SK-N-SH (cell line): ENCODE measurements around the gene UNC45A. TPM values are rescaled to one million over a fixed set of nuclear protein-coding genes. Genes with fewer than 3 reads are reported as not detected.
A peak's percentile ranks its signal among the peaks of the same experiment; 100 is the strongest.

Source experiments
- CTCF ChIA-PET: fragments of 300-600, 350-600 bp; formaldehyde crosslinking; extraction: SDS; loops from one replicate; lab custom pipeline; 2021; lab: Yijun Ruan, JAX
- POLR2A ChIA-PET: fragments of 350-600 bp; sonication (Branson Sonifier 250); formaldehyde crosslinking; extraction: SDS; loops from one replicate; lab custom pipeline; 2020; ENCODE audit warnings: antibody characterized with exemption, inconsistent platforms; lab: Yijun Ruan, JAX
- DNase-seq: peaks from one replicate; pipeline ENCODE4 v3.0.0; 2012
- H2AFZ ChIP-seq: fragments of 200-600 bp; sonication (generic); 2 replicates; pipeline ENCODE4 v1.8.1; 2016; ENCODE audit warnings: antibody characterized with exemption, mild to moderate bottlenecking, low read depth
- H3F3A ChIP-seq: fragments of 200-600 bp; sonication (generic); replicated peaks from 2 replicates; pipeline ENCODE3; 2016; ENCODE audit warnings: antibody characterized with exemption, mild to moderate bottlenecking; ENCODE audit not compliant: insufficient read depth
- H3K27ac ChIP-seq, 2 experiments: fragments of 200-500 bp in 1 of 2; fragments of 200-600 bp in 1 of 2; sonication (Bioruptor generic) in 1 of 2; sonication (generic), shearing (Covaris generic) in 1 of 2; 2 replicates each; pipeline versions ENCODE4 v1.5.1 to v1.6.1; 2014 to 2016; ENCODE audit warnings: low read depth in 2 of 2, inconsistent platforms in 1 of 2, low read length in 1 of 2, mild to moderate bottlenecking in 1 of 2, mixed read lengths in 1 of 2
- H3K27me3 ChIP-seq: fragments of 200-600 bp; sonication (generic), shearing (Covaris generic); 2 replicates; pipeline ENCODE4 v1.6.1; 2016; ENCODE audit warnings: mixed run types; ENCODE audit not compliant: insufficient read depth
- H3K36me3 ChIP-seq, 2 experiments: fragments of 200-500 bp in 1 of 2; fragments of 200-600 bp in 1 of 2; sonication (Bioruptor generic) in 1 of 2; sonication (generic) in 1 of 2; replicated peaks in 1 of 2; 2 replicates each; pipeline versions ENCODE3 to v1.5.1; 2014 to 2016; ENCODE audit warnings: low read length in 1 of 2, mild to moderate bottlenecking in 1 of 2; ENCODE audit not compliant: insufficient read depth in 2 of 2, control insufficient read depth in 1 of 2
- H3K4me1 ChIP-seq, 2 experiments: fragments of 200-500 bp in 1 of 2; fragments of 200-600 bp in 1 of 2; sonication (Bioruptor generic) in 1 of 2; sonication (generic), shearing (Covaris generic) in 1 of 2; 2 replicates each; pipeline versions ENCODE4 v1.5.1 to v1.6.1; 2014 to 2016; ENCODE audit warnings: low read depth in 1 of 2, low read length in 1 of 2, mixed run types in 1 of 2; ENCODE audit not compliant: insufficient read depth in 2 of 2, control insufficient read depth in 1 of 2
- H3K4me2 ChIP-seq: fragments of 200-600 bp; sonication (generic), shearing (Covaris generic); 2 replicates; pipeline ENCODE4 v1.6.1; 2017; ENCODE audit warnings: mixed run types
- H3K4me3 ChIP-seq, 2 experiments: fragments of 200-500 bp in 1 of 2; fragments of 200-600 bp in 1 of 2; sonication (Bioruptor generic) in 1 of 2; sonication (generic), shearing (Covaris generic) in 1 of 2; 2 replicates each; pipeline versions ENCODE4 v1.5.1 to v1.8.1; 2014 to 2016; ENCODE audit warnings: low read depth in 2 of 2, inconsistent platforms in 1 of 2, low read length in 1 of 2, mild to moderate bottlenecking in 1 of 2, mixed read lengths in 1 of 2, moderate library complexity in 1 of 2
- H3K79me2 ChIP-seq: fragments of 200-600 bp; sonication (generic); 2 replicates; pipeline ENCODE4 v1.8.1; 2017; ENCODE audit warnings: mild to moderate bottlenecking; ENCODE audit not compliant: insufficient read depth
- H3K9ac ChIP-seq: fragments of 200-600 bp; sonication (generic); 2 replicates; pipeline ENCODE4 v1.6.1; 2017; ENCODE audit warnings: mixed run types
- H3K9me2 ChIP-seq: fragments of 200-600 bp; sonication (generic); 2 replicates; pipeline ENCODE4 v1.6.1; 2017; ENCODE audit warnings: mixed run types
- H3K9me3 ChIP-seq: fragments of 200-600 bp; sonication (generic); 2 replicates; pipeline ENCODE4 v1.6.1; 2017; ENCODE audit warnings: mixed run types, mild to moderate bottlenecking, moderate library complexity
- H4K20me1 ChIP-seq: fragments of 200-600 bp; sonication (generic); 2 replicates; pipeline ENCODE4 v1.6.1; 2017; ENCODE audit warnings: mild to moderate bottlenecking, mixed run types; ENCODE audit not compliant: insufficient read depth
- CHD2 ChIP-seq: fragments of 150-350 bp; IDR thresholded peaks from 2 replicates; pipeline ENCODE4 v1.6.1; 2018; ENCODE audit warnings: low read length; ENCODE audit not compliant: partially characterized antibody
- GABPA ChIP-seq: IDR thresholded peaks from 2 replicates; pipeline ENCODE4 v1.4.0; 2012; ENCODE audit warnings: low read depth, mild to moderate bottlenecking
- NRF1 ChIP-seq: IDR thresholded peaks from 2 replicates; pipeline ENCODE4 v1.6.1; 2012; ENCODE audit warnings: low read depth, mild to moderate bottlenecking, low read length
- RCOR1 ChIP-seq: fragments of 150-350 bp; IDR thresholded peaks from 2 replicates; pipeline ENCODE4 v1.6.1; 2017; ENCODE audit warnings: antibody characterized with exemption, low read length
- SIN3A ChIP-seq: IDR thresholded peaks from 2 replicates; pipeline ENCODE4 v1.6.1; 2012; ENCODE audit warnings: low read depth, mild to moderate bottlenecking, low read length, moderate library complexity, borderline replicate concordance
- TCF12 ChIP-seq: IDR thresholded peaks from 2 replicates; pipeline ENCODE4 v1.4.0; 2012
- TEAD4 ChIP-seq: IDR thresholded peaks from 2 replicates; pipeline ENCODE4 v1.4.0; 2012; ENCODE audit warnings: mild to moderate bottlenecking, borderline replicate concordance; ENCODE audit not compliant: insufficient read depth
- YY1 ChIP-seq: IDR thresholded peaks from 2 replicates; pipeline ENCODE4 v1.4.0; 2012; ENCODE audit warnings: low read depth, mild to moderate bottlenecking
- WGBS: methylation state at CpG from one replicate; pipeline ENCODE4 v1.1.6; 2017; ENCODE audit warnings: low lambda C conversion rate; 5-methylcytosine and 5-hydroxymethylcytosine counted together
- polyA plus RNA-seq, 3 experiments: library from polyadenylated mRNA; depleted of rRNA; stranded (reverse); fragments of >200 nt; gene quantifications; 2 replicates each; pipeline ENCODE4 v1.2.3, GENCODE V29; 2012
- TF ChIP-seq, protein P1 (sequence below): fragments of 200-600 bp; sonication (generic); IDR thresholded peaks from 2 replicates; pipeline ENCODE4 v1.6.1; 2017; ENCODE audit warnings: antibody characterized with exemption, mild to moderate bottlenecking, moderate library complexity
- TF ChIP-seq, protein P2 (sequence below): fragments of 150-350 bp; IDR thresholded peaks from 2 replicates; pipeline ENCODE4 v1.6.1; 2016; ENCODE audit warnings: mild to moderate bottlenecking, low read depth, low read length
- TF ChIP-seq, protein P3 (sequence below): IDR thresholded peaks from 2 replicates; pipeline ENCODE4 v1.4.0; 2012; ENCODE audit warnings: low read depth, borderline replicate concordance
- TF ChIP-seq, protein P4 (sequence below): IDR thresholded peaks from 2 replicates; pipeline ENCODE4 v1.6.1; 2012; ENCODE audit warnings: mild to moderate bottlenecking, low read depth, low read length, moderate library complexity
- TF ChIP-seq, protein P5 (sequence below): IDR thresholded peaks from 2 replicates; pipeline ENCODE4 v1.4.0; 2012; ENCODE audit warnings: low read depth

UNC45A gene
- polyA plus RNA-seq, 1 of the 3 experiments (the other 2 are of a cell fraction): 85.1 TPM

DNA sequence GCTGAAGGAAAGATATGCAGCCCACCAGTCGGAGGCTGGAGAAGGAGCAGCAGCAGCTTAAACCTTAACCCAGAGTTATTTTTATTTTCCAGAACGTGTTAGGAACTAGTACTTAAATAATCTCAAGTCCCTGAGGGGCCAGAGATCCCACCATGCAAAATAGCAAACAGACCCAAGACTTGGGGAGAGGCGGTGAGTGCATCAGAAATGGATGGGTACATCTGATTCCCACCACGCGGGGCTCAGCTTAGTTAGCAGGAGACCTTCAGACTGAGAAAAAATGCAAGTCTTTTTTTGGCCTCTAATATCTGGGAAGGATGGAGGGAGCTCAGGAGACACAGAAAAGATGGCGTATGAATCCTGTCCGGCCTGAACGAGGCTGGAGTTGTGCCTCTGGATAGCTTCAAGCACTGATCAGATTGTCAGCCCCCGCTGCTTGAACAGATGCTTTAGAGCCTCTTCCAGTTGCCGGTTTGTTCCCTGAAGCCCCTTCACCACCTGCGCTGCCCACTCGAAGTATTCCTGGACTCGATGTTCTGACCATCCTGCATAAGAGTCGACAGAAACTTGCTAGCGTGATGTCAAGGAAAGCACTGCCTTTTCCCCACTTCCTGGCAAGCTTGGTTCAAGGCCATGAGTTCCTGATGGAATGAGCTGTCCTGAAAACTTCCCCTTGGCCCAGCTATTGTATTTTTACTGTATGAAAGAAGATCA is 4.1 kb upstream of the UNC45A start:
- Histone ChIP-seq H3K9me3 (no peaks in the 10 kb centered on the region), H3K27me3 (no peaks in the 10 kb centered on the region), H3F3A (peaks cover 22% of the 10 kb centered on the region), H3K9me2 (no peaks in the 10 kb centered on the region), H3K27ac (peak overlapping the region; percentile 52 to 60; a peak in 3 of 4 replicates), H4K20me1 (no peaks in the 10 kb centered on the region), H3K79me2 (peaks cover 9% of the 10 kb centered on the region), H2AFZ (0 out of 2 replicates have a peak overlapping the region, but pooled peaks have one; percentile 98), H3K4me1 (peaks cover 6 to 35% of the 10 kb centered on the region in 2 experiments; a peak in 2 of 4 replicates), H3K4me2 (peak overlapping the region; percentile 97), H3K4me3 (peak overlapping the region; percentile 84 to 89; a peak in 3 of 4 replicates), H3K36me3 (no peaks in the 10 kb centered on the region), H3K9ac (no peak overlapping the region)
- WGBS: 71% methylated on average over 15 of the region's 15 CpGs
- DNase-seq: no peak
- POLR2A ChIA-PET: interaction anchor here (2.2 to 4.8 kb wide), 4 partner anchors 23 to 35 kb away, joined by 8 to 23 read pairs (median 10); partner anchors contain the start of genes MAN2A2 and RCCD1
- TF ChIP-seq TCF12 (no peak), SIN3A (no peak), CHD2 (no peak), TEAD4 (no peak), NRF1 (no peak), RCOR1 (no peak), YY1 (no peak), GABPA (no peak)
- TF ChIP-seq, protein P1, sequence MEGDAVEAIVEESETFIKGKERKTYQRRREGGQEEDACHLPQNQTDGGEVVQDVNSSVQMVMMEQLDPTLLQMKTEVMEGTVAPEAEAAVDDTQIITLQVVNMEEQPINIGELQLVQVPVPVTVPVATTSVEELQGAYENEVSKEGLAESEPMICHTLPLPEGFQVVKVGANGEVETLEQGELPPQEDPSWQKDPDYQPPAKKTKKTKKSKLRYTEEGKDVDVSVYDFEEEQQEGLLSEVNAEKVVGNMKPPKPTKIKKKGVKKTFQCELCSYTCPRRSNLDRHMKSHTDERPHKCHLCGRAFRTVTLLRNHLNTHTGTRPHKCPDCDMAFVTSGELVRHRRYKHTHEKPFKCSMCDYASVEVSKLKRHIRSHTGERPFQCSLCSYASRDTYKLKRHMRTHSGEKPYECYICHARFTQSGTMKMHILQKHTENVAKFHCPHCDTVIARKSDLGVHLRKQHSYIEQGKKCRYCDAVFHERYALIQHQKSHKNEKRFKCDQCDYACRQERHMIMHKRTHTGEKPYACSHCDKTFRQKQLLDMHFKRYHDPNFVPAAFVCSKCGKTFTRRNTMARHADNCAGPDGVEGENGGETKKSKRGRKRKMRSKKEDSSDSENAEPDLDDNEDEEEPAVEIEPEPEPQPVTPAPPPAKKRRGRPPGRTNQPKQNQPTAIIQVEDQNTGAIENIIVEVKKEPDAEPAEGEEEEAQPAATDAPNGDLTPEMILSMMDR: no peak
- TF ChIP-seq, protein P2, sequence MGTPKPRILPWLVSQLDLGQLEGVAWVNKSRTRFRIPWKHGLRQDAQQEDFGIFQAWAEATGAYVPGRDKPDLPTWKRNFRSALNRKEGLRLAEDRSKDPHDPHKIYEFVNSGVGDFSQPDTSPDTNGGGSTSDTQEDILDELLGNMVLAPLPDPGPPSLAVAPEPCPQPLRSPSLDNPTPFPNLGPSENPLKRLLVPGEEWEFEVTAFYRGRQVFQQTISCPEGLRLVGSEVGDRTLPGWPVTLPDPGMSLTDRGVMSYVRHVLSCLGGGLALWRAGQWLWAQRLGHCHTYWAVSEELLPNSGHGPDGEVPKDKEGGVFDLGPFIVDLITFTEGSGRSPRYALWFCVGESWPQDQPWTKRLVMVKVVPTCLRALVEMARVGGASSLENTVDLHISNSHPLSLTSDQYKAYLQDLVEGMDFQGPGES: no peak
- TF ChIP-seq, protein P3, sequence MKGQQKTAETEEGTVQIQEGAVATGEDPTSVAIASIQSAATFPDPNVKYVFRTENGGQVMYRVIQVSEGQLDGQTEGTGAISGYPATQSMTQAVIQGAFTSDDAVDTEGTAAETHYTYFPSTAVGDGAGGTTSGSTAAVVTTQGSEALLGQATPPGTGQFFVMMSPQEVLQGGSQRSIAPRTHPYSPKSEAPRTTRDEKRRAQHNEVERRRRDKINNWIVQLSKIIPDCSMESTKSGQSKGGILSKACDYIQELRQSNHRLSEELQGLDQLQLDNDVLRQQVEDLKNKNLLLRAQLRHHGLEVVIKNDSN: no peak
- TF ChIP-seq, protein P4, sequence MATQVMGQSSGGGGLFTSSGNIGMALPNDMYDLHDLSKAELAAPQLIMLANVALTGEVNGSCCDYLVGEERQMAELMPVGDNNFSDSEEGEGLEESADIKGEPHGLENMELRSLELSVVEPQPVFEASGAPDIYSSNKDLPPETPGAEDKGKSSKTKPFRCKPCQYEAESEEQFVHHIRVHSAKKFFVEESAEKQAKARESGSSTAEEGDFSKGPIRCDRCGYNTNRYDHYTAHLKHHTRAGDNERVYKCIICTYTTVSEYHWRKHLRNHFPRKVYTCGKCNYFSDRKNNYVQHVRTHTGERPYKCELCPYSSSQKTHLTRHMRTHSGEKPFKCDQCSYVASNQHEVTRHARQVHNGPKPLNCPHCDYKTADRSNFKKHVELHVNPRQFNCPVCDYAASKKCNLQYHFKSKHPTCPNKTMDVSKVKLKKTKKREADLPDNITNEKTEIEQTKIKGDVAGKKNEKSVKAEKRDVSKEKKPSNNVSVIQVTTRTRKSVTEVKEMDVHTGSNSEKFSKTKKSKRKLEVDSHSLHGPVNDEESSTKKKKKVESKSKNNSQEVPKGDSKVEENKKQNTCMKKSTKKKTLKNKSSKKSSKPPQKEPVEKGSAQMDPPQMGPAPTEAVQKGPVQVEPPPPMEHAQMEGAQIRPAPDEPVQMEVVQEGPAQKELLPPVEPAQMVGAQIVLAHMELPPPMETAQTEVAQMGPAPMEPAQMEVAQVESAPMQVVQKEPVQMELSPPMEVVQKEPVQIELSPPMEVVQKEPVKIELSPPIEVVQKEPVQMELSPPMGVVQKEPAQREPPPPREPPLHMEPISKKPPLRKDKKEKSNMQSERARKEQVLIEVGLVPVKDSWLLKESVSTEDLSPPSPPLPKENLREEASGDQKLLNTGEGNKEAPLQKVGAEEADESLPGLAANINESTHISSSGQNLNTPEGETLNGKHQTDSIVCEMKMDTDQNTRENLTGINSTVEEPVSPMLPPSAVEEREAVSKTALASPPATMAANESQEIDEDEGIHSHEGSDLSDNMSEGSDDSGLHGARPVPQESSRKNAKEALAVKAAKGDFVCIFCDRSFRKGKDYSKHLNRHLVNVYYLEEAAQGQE: no peak
- TF ChIP-seq, protein P5, sequence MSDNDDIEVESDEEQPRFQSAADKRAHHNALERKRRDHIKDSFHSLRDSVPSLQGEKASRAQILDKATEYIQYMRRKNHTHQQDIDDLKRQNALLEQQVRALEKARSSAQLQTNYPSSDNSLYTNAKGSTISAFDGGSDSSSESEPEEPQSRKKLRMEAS: no peak
- CTCF ChIA-PET: interaction anchor here (0.6 to 11.5 kb wide), 19 partner anchors 13 to 343 kb away, joined by 3 to 142 read pairs (median 7); partner anchors contain the start of genes FES, MAN2A2 and RCCD1
